Type B pancreatic cell (in vitro differentiated cells): ENCODE data around the gene MEIS2. TPM values are rescaled to one million over a fixed set of nuclear protein-coding genes. Genes with fewer than 3 reads are reported as not detected.
A peak's percentile ranks its signal among the peaks of the same experiment; 100 is the strongest.

Experiments used
- DNase-seq: peaks from one replicate; pipeline ENCODE4 v3.0.0; 2021; ENCODE audit warnings: mixed read lengths; ENCODE audit not compliant: unreplicated experiment; ENCODE audit errors: extremely low spot score
- H3K27ac Mint-ChIP-seq: 2 replicates; pipeline ENCODE4 v1.8.0; 2021; ENCODE audit warnings: mild to moderate bottlenecking, mixed read lengths
- H3K27me3 Mint-ChIP-seq: 2 replicates; pipeline ENCODE4 v1.8.0; 2021; ENCODE audit warnings: mixed read lengths
- H3K36me3 Mint-ChIP-seq: 2 replicates; pipeline ENCODE4 v1.8.0; 2021; ENCODE audit warnings: mixed read lengths
- H3K4me1 Mint-ChIP-seq: one replicate; pipeline ENCODE4 v1.8.0; 2021; ENCODE audit warnings: mixed read lengths; ENCODE audit not compliant: unreplicated experiment
- H3K4me3 Mint-ChIP-seq: 2 replicates; pipeline ENCODE4 v1.8.0; 2021; ENCODE audit warnings: mild to moderate bottlenecking, mixed read lengths
- H3K9me3 Mint-ChIP-seq: 2 replicates; pipeline ENCODE4 v1.8.0; 2021; ENCODE audit warnings: mixed read lengths
- CTCF ChIP-seq: fragments of 200-600 bp; sonication (generic); conservative IDR thresholded peaks from 2 replicates; pipeline ENCODE4 v1.5.0; 2021; ENCODE audit warnings: antibody characterized with exemption, mild to moderate bottlenecking
- total RNA-seq: library from RNA; stranded (reverse); gene quantifications from 2 replicates; pipeline ENCODE4 v1.2.1, GENCODE V29; 2021; ENCODE audit warnings: low replicate concordance

The MEIS2 gene
- total RNA-seq, 1 donor from 2014 or later: 211 TPM

GRCh38 chr15:37071134-37071533 lies 29.2 kb downstream of the MEIS2 start:
- Mint-ChIP-seq H3K4me3 (no peak overlapping the region), H3K9me3 (no peaks in the 10 kb centered on the region), H3K27me3 (no peaks in the 10 kb centered on the region), H3K27ac (peak overlapping the region; percentile 12), H3K36me3 (peaks cover 69% of the 10 kb centered on the region), H3K4me1 (peaks cover 23% of the 10 kb centered on the region)
- no peak for TF ChIP-seq CTCF
- DNase-seq: no peak

- no peak for DNase-seq
- peaks cover 65% of the 10 kb centered on the region for H3K36me3 Mint-ChIP-seq
- H3K4me1 Mint-ChIP-seq: peaks cover 23% of the 10 kb centered on the region
- H3K4me3 Mint-ChIP-seq: no peak overlapping the region
- no peak overlapping the region for H3K27ac Mint-ChIP-seq
- no peaks in the 10 kb centered on the region for H3K27me3 Mint-ChIP-seq
- TF ChIP-seq CTCF: no peak
- no peaks in the 10 kb centered on the region for H3K9me3 Mint-ChIP-seq
Observed at GRCh38 chr15:37070686-37071085, 29.7 kb downstream of the MEIS2 start.

GRCh38 chr15:37061996-37062395 lies 38.4 kb downstream of the MEIS2 start:
- Mint-ChIP-seq H3K36me3 (peaks cover 37% of the 10 kb centered on the region), H3K27me3 (no peaks in the 10 kb centered on the region), H3K4me1 (peaks cover 33% of the 10 kb centered on the region), H3K9me3 (no peaks in the 10 kb centered on the region), H3K27ac (peak overlapping the region; percentile 61), H3K4me3 (no peak overlapping the region)
- TF ChIP-seq CTCF: no peak
- DNase-seq: no peak

GRCh38 chr15:37059086-37059485 lies 41.3 kb downstream of the MEIS2 start:
- H3K4me1 Mint-ChIP-seq: peaks cover 54% of the 10 kb centered on the region
- H3K27ac Mint-ChIP-seq: peak overlapping the region; percentile 82
- H3K4me3 Mint-ChIP-seq: peak overlapping the region; percentile 65
- no peaks in the 10 kb centered on the region for H3K27me3 Mint-ChIP-seq
- peaks cover 4% of the 10 kb centered on the region for H3K9me3 Mint-ChIP-seq
- DNase-seq: no peak
- peaks cover 53% of the 10 kb centered on the region for H3K36me3 Mint-ChIP-seq
- TF ChIP-seq CTCF: no peak

- H3K27ac Mint-ChIP-seq: peak overlapping the region; percentile 82
- no peaks in the 10 kb centered on the region for H3K27me3 Mint-ChIP-seq
- TF ChIP-seq CTCF: no peak
- H3K4me1 Mint-ChIP-seq: peaks cover 54% of the 10 kb centered on the region
- H3K4me3 Mint-ChIP-seq: peak overlapping the region; percentile 52
- H3K36me3 Mint-ChIP-seq: peaks cover 53% of the 10 kb centered on the region
- no peak for DNase-seq
- peaks cover 4% of the 10 kb centered on the region for H3K9me3 Mint-ChIP-seq
Observed at GRCh38 chr15:37058316-37058985, 41.9 kb downstream of the MEIS2 start.
